NK-92 treated with Interleukin-12 subunit alpha and Interleukin-12 subunit beta, amount 100 ng/mL, for 24 hours (cell line): ENCODE measurements around the gene HNRNPA0.

Experiments used
- DNase-seq: peaks from one replicate; lab custom pipeline; 2025; lab: John Stamatoyannopoulos, UW

HNRNPA0 gene

DNA sequence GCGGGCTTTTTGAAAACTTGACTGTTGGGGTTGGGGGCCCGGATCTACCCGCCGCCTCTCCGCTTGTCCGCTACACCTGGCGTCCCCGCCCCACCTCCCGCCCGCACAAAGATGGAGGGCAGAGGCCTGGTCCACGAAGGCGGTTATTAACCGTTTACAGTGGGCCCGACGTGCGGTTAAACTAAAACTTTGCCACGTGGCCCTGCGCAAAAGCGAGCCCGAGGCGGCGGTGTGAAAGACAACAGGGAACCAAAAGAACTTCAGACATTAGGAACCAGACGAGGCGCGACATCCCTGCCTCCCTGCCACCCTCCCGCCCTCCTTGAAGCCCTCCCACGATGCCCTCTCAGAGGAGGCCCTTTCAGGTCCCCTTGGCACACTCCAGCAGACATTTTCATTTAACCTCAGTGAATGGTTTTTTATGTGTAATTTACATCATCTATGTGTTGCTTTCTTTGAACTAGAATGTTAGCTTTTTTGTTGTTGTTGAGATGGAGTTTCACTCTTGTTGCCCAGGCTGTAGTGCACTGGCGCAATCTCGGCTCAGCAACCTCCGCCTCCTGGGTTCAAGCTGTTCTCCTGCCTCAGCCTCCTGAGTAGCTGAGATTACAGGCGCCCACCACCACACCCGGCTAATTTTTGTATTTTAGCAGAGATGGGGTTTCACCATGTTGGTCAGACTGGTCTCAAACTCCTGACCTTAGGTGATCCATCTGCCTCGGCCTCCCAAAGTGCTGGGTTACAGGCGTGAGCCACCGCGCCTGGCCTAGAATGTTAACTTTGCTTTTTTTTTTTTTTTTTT, 999 bp upstream of the HNRNPA0 start:
- no peak for DNase-seq

DNA sequence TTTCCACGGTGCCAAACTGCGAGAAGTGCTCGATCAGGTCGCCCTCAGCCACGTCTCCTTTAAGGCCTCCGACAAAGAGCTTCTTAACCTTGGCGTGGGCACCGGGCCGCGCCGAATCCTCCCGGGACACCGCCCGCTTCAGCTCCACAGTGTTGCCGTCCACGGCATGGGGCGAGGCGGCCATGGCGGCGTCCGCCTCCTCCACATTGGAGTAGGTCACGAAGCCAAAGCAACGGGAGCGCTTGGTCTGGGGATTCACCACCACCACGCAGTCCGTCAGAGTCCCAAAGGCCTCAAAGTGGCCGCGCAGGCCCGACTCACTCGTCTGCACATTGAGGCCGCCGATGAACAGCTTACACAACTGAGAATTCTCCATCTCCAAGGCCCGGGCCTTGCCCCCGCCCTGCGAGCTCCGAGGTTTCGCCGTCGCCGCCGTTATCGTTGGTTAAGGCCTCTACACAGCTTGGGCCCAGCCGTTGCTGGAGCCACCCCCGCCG, 424 bp downstream of the HNRNPA0 start:
- DNase-seq, result no peak

DNA sequence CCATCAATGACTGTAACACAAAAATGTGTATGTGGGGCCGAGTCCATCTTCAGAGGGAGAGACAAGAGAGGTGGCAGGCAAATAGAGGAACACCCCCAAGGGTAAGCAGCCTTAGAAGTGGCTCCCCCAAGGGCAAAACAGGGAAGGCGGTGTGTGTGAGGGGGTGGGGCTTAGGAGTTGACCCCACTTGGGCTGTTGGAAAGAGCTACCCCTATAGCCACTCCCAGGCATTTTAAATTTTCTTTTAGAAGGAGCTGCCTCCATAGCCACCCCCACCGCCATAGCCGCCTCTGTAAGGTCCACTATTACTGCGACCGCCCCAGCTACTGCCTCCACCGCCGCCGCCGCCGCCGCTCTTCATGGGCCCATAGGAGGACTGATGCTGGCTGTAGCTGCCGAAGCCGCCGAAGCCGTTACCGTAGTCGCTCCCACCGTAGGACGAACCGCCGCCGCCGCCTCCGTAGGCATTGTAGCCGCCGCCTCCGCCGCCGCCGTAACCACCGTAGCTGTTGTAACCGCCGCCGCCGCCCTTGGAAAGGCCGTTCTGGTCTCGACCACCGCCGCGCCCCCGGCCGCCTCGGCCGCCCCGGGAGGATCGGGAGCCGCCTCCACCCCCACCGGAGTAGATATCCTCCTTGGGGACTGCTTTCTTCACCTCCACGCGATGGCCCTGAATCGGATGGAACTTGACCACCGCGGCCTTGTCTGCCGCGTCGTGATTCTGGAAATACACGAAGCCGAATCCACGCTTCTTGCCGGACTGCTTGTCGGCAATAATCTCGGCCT, 1.1 kb downstream of the HNRNPA0 start:
- peak; percentile 36 for DNase-seq

DNA sequence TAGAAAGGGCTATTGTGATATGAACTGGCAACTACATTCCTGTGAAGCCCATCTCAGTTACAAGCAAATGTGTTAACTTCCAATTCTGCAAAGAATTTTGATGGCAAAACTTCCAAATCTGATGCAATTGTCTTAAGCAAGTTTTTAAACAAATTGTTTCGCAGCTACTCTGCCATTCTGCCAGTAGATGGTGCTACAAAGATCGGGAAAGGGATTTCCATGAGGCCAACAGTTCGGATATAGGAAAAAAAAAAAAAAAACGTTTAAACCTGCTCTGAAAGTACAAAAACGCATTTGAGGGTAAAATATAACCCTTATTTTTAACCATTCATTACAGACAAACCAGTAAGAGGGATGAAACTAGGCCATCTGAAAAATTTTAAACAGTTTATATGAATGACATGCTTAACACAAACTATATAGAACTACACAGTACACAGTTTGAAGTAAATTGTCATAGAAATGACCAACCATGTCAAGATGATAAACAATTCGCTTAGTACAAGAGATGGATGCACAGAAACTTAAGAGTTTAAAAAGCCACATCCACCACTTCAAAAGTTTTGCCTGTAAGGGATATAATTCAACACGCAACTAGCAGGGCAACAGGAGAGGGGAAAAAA, 2.2 kb downstream of the HNRNPA0 start:
- no peak for DNase-seq

DNA sequence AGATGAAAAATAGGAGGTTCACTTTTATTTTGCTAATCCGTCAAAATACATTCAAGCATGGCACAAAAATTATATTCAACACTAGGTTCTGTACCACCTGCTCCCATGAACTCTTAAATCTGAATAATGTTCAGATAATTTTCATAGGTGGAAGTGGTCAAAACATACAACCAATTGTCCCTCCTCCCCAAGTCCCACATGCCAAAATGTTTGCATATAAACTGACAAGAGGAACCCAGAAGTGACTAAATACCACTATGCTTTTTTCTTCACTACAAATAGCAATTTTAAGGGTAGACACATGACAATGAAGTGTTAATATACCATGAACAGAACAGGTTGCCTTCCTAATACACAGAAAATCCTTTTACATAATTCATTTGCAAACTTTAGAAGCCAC, 3.7 kb downstream of the HNRNPA0 start:
- no peak for DNase-seq

DNA sequence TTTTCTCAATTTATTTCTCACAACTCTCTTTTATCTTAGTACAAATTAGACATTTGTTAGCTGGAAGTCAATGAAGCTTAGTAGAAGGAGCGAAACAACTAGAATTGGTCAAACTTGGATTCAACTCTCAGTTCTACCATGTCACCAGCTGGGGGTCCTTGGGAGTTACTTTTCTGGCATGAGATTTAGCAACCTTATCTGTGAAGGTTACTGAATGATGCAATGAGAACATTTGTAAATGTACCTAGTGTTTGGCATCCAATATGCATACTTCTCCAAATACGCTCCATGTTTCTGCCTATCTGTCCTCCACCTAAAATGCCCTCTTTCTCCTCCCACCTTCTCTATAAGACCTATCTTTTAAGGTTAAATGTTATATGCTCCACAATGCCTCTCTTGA, 6.3 kb downstream of the HNRNPA0 start:
- DNase-seq, result no peak

DNA sequence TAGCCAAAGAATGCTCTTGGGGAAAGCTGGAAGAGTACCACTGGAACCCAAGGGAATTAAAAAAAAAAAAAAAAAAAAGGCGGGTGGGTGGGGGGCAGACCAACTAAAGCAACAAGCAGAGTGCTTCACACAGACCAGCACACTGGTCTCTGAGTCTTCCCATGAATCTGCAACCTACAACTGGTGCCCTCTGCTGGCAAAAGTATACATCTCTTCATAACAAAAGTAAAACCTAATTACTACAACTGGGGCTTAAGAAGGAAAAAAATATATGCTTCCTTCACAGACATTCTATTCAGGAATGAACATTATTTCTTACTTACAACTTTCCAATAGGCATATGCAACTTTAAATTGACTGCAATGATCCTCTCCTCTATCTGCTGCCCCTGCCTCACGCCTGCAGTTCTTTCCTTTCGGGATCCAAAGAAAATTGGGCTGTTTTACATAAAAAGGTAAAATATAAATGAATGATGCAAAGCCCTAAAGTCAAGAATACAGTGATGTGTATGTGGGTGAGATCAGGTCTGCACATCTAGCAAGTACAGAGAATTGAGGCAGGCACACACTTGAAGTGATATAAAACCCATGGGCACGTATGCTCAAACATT, 11.0 kb downstream of the HNRNPA0 start:
- DNase-seq, result peak; percentile 23

DNA sequence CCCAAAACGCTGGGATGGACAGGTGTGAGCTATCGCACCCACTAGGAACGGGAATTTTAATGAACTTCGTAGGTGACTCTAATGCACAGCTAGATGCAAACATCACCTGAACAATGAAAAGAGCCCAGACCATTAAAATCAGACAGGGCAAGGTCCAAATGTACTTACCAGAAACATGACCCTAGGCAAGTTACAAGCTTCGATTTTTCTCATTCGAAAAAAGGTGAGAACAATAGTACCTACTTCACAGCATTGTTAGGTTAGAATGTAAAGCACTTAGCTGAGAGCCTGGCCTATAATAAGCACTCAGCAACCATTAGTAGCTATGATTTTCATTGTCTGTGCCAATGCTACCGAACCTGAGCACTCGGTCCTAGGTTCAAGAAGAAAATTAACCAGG, 12.4 kb downstream of the HNRNPA0 start:
- DNase-seq, result no peak

DNA sequence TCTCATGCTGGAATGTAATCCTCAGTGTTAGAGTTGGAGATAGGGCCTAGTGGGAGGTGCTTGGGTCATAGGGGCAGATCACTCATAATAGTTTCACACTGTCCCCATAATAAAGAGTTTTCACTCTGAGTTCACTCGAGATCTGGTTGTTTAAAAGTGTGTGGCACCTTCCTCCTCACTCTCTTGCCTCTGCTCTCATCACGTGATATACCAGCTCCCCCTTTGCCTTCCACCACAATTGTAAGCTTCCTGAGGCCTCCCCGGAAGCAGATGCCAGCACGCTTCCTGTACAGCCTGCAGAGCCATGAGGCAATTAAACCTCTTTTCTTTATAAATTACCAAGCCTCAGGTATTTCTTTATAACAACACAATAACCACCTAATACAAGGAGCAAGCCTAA, 14.4 kb downstream of the HNRNPA0 start:
- no peak for DNase-seq

DNA sequence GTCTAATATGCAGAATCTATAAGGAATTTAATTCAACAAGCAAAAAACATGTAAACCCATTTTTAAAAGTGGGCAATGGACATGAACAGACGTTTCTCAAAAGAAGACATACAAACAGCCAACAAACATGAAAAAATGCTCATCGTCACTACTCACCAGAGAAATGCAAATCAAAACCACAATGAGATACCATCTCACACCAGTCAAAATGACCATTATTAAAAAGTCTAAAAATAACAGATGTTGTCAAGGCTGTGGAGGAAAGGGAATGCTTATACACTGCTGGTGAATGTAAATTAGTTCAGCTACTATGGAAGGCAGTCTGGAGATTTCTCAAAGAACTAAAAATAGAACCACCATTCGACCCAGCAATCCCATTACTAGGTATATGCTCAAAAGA, 15.2 kb downstream of the HNRNPA0 start:
- DNase-seq, result no peak

DNA sequence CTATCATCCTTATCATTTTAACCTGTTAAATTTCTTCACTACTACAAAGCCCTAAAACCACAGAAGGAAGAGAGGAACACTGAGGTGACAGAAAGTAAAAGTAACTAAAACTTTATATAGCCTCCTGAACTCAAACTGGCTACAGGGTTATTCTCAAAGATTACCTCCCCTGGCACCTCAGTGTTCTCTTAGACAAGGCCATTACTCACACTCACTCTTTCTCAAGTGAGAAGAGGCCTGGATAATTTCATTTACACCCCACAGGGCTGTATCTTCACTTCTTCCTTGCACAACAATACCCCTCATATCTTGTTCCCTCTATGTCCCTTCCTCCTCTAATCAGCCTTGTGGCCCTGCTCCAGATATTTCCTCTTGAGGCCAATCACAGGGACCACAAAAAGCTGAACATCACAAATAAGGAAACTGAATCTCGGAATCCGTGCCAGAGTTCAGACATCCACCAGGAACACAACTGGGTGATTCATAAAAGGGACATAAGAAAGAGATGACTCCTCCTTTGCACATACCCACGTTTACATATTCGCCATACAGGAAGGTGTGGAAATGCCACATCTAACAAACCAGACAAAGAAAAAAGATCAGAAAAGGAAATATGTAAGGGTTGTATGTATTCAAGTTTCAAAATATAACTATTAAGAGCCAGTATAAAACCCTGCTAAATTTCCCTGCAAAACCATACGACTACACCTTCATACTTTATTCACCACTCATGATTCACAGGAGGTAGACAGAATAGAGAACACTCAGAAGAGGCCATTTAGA, 16.6 kb downstream of the HNRNPA0 start:
- no peak for DNase-seq

DNA sequence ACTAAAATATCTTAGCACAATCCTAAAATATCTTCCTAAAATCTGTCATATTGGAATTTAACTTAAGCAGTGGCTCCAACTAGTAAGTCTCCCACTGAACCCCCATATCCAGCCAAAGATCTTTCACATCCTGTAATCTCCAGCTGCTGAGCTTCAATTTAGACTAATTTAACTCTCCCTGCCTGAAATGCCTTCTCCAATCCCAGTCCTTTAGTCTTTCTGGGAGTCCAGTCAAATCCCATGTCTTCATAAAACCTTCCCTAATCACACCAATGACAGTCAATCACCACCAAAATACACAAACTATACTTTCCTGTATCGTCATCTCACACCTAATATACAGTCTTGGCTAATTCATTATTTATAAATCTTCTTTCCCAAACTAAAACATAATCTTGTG, 17.7 kb downstream of the HNRNPA0 start:
- DNase-seq, result no peak

DNA sequence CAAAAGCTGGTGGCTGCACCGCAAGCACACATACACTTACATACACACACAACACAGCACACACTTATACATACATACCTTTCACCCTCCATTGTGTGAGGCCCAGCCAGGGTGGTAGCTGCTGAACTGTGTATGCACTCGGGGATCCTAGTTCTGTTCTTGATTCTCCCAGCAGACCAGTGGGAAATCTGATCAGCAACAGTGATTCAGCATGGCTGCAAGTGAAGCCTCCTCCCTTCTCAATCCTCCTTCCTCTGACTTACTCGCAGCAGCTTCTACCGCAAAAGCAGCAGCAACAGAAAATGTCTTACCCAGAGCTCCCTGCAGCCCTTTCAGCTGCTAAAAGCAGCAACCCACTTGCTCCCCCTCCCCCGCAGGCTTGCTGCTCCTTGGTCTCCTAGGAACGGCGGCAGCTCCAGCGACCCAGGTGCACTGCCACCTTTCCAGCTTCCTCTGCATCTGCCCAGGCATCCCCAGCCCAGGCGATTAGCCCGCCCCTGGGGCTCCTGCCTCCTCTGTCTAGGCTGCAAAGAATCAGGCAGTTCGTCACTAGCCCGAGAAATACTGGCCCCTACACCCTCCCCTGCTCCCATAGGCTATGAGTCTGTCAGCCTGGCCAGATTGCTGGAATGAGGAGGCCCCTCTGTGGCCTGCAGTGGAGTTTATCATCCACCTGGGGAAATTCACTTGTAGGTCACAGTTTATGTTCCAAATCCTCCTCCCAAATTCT, 18.4 kb downstream of the HNRNPA0 start, which contains the start of gene KLHL3:
Gene KLHL3, minus strand, starts transcription at position 535 of the 730 bp plus-strand sequence. Its CDS starts 443 bp downstream, at position 92.
- DNase-seq, result no peak

DNA sequence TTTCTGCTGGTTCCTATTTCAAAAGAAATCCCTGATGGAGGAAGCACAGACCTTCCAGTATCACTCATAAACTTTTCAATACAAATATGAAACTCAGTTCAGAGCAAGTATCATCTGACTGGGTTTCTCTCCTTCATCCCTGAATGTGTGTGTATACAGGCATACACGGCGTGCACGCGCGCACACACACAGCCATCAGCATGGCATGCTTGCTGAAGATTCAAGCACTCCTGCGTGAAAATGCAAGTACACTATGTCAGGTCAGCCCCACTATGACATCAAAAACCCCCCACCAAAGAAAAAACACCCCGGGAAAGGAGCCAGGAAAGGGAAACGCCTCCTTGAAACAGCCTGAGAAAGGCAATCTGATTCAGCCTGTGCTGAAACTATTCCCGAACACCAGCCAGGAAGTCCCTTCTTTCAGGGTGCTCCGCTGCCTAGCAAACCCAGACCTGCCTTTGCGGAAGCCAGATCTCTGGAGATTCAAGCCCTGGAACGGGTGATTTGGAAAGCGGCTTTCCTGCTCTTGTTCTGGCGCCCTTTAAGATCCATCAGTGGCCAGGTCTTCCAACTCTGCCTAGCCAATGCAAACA, 19.1 kb downstream of the HNRNPA0 start:
- no peak for DNase-seq

DNA sequence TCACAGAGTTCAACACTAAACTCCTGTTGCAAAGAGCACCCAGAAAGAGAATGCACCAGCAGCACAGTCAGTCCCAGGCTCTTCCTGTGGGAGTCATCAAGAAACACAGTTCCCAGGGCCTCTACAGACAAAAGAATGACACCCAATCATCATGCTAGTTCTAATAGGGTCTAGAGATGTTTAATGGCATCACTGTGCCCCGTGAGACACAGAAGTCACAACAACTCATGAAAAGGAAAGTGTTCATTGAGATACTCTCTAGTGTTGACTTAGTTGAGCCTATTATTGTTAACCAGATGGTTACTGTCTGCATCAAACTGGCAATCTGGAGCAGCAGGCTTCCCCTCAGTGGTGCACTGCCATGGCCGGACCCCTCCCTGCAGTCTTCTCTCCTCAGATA, 19.8 kb downstream of the HNRNPA0 start:
- no peak for DNase-seq

DNA sequence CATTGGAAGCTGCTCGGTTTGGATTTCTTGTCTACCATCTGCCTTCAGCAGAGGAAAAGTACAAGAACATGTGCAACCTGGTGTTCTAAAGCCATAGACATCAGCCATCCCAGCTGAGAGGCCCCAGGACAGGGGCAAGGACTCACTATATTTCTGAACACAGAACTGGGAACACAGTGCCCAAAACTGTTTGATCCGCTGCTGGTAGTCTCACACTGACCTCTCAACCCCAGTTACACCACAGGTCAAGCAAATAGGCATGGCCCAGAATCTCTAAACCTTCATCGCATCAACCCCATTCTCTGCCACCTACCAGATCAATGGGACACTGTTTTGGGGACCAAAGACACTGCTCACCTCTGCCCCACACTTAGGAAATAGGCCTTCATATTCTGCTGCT, 20.2 kb downstream of the HNRNPA0 start:
- DNase-seq, result no peak

DNA sequence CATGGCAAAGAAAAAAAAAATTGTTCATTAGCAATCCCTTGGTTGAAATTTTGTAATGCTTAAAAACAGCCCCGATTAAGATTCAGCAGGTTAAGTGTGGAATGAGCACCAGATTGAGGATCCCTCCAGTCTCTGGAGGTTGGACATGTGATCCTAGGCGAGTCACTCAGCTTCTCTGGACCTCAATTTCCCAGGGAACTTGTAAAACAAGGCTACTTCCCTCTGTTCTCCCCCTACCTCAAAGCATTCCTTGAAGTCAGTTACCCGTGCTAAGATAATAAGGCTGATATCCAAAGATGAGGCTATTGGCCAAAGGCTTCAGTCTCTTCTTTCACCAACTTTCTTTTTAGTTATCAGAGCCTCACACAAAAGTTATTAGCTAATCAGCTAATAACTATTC, 21.2 kb downstream of the HNRNPA0 start:
- no peak for DNase-seq

DNA sequence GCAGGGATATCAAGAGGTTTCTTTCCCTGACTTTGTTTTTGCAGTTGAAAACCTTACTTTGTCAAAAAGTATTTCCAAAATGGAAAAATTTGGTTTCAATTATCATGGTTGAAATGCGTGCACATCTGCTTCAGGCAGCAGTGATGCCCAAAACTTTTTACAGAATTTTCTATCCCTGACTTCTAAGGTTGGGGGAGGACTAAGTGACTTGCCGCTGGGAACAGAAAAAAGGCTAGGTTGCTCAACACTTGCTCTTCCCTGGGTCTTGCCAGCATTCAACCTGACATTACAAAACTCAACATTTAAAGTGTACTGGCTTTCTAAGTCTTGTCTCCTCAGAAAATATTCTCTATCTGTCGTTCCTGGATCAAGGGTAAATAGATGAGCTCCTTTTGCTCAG, 23.0 kb downstream of the HNRNPA0 start:
- DNase-seq, result no peak

DNA sequence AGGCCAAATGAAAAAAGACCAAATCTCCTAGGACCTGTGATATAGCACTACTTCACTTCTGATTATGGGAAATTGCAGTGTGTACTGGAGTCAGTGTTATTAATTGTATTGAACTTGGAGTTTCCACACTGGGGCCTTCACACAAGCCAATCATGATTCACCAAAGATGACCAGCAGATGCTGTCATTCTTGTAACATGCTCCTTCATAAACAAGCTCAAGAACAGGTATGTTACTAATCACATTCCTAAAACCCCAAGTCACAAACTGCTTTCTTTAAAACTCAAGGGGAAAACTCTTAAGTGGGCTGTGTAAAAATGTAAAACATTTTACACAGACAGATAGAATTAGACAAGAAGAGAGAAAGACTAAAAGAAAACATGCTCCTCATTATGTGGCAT, 23.8 kb downstream of the HNRNPA0 start:
- no peak for DNase-seq

DNA sequence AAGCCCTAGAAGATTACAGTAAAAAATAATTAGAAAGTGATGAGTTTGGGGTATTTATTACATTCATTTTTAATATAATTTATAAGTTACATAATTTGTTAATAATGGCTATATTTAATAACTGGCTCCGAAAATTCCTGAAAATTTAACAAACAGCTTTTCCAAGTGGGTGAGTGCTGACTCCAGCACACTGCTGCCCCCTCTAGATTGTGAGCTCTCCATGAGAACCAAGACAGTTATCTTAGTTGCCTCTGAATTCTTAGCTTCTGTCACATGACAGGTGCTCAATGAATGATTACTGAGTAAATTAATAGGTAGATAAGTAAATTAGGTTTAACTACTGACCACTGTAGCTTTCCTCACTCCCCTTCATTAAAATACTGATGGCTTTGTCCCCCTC, 26.1 kb downstream of the HNRNPA0 start:
- no peak for DNase-seq
